ENCODE measurements around the gene CADM1.

The CADM1 gene

GRCh38 chr11:115501502-115501892 lies 2.7 kb downstream of the CADM1 start:
- peaks cover 3% of the 10 kb centered on the region for H3K4me1 ChIP-seq (ENCODE audit: insufficient read depth, insufficient read length)
- peaks cover 4% of the 10 kb centered on the region for H3K36me3 ChIP-seq (ENCODE audit: insufficient read depth, insufficient read length, low read length)
- DNase-seq (ENCODE audit: low read depth, low spot score), result no peak
- no peak overlapping the region for H3K4me3 ChIP-seq (ENCODE audit: insufficient read length, low read depth)
- peaks cover 30% of the 10 kb centered on the region for H3K27me3 ChIP-seq (ENCODE audit: insufficient read depth, insufficient read length)
- TF ChIP-seq YY1 (IDR thresholded peaks at IDR 0.05; ENCODE audit: insufficient read depth, insufficient read length) (no peak), SUZ12 (IDR thresholded peaks at IDR 0.05; ENCODE audit: extremely low read depth, insufficient read depth, insufficient read length) (no peak), ZNF274 (IDR thresholded peaks at IDR 0.05; ENCODE audit: low read depth, low read length) (no peak)
- H3K9ac ChIP-seq (ENCODE audit: insufficient read length, low read depth), result no peak overlapping the region
- H3K9me3 ChIP-seq (ENCODE audit: insufficient read depth, low read length), result no peaks in the 10 kb centered on the region

DNA sequence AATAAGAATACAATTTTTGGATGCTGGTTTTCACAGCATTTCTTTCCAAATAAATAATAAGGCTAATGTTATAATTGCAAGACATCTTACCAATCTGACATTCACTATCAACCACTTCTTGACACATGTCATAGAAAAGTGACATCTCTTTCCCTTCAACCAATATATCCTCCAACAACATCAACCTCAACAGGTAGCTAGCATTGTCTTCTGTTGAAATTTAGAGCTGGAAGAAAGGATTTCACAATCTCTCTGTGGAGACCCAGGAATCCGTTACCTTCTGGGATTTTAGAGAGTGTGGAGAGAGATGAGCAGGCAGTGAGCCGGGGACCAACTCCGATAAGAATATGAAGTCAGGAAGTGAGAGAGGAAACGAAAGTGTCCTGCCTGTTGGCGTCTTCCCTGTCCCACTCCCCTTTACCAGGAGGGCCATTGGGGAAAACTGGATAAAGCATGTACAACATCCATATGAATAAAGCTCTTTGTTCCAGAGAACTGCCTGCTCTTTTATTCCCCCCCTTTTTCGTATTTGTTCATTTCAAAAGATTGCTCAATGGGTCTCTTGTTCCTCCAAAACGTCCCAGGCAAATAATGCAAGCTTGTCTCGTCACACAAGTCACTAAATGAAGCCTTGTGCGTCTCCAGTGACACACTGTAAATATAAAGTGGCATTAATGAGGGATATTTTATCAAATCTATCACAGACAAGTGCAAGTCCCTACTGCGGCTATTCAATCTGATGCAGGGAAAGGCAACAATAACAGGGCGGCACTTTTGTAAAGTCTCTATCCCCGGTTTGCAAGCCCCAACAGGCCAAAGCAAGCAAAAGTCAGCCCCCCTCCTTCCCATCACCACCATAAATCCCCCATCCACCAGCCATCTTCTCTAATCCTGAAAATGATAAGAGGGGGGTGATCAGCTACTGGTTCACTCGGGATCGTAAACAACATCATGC lies 3.4 kb downstream of the CADM1 start:
- no peak for DNase-seq (ENCODE audit: low read depth, low spot score)
- peaks cover 24% of the 10 kb centered on the region for H3K27me3 ChIP-seq (ENCODE audit: insufficient read depth, insufficient read length)
- no peak overlapping the region for H3K9ac ChIP-seq (ENCODE audit: insufficient read length, low read depth)
- H3K36me3 ChIP-seq (ENCODE audit: insufficient read depth, insufficient read length, low read length), result peaks cover 4% of the 10 kb centered on the region
- peaks cover 3% of the 10 kb centered on the region for H3K4me1 ChIP-seq (ENCODE audit: insufficient read depth, insufficient read length)
- no peaks in the 10 kb centered on the region for H3K9me3 ChIP-seq (ENCODE audit: insufficient read depth, low read length)
- no peak overlapping the region for H3K4me3 ChIP-seq (ENCODE audit: insufficient read length, low read depth)
- TF ChIP-seq ZNF274 (IDR thresholded peaks at IDR 0.05; ENCODE audit: low read depth, low read length) (no peak), YY1 (IDR thresholded peaks at IDR 0.05; ENCODE audit: insufficient read depth, insufficient read length) (no peak), SUZ12 (IDR thresholded peaks at IDR 0.05; ENCODE audit: extremely low read depth, insufficient read depth, insufficient read length) (no peak)

GRCh38 chr11:115499891-115500290 lies 4.3 kb downstream of the CADM1 start:
- peaks cover 3% of the 10 kb centered on the region for H3K4me1 ChIP-seq (ENCODE audit: insufficient read depth, insufficient read length)
- H3K27me3 ChIP-seq (ENCODE audit: insufficient read depth, insufficient read length), result peaks cover 21% of the 10 kb centered on the region
- H3K9ac ChIP-seq (ENCODE audit: insufficient read length, low read depth), result no peak overlapping the region
- TF ChIP-seq SUZ12 (IDR thresholded peaks at IDR 0.05; ENCODE audit: extremely low read depth, insufficient read depth, insufficient read length), result no peak
- TF ChIP-seq ZNF274 (IDR thresholded peaks at IDR 0.05; ENCODE audit: low read depth, low read length), result no peak
- TF ChIP-seq YY1 (IDR thresholded peaks at IDR 0.05; ENCODE audit: insufficient read depth, insufficient read length), result no peak
- H3K36me3 ChIP-seq (ENCODE audit: insufficient read depth, insufficient read length, low read length), result peaks cover 4% of the 10 kb centered on the region
- no peak overlapping the region for H3K4me3 ChIP-seq (ENCODE audit: insufficient read length, low read depth)
- no peak for DNase-seq (ENCODE audit: low read depth, low spot score)
- H3K9me3 ChIP-seq (ENCODE audit: insufficient read depth, low read length), result no peaks in the 10 kb centered on the region

DNA sequence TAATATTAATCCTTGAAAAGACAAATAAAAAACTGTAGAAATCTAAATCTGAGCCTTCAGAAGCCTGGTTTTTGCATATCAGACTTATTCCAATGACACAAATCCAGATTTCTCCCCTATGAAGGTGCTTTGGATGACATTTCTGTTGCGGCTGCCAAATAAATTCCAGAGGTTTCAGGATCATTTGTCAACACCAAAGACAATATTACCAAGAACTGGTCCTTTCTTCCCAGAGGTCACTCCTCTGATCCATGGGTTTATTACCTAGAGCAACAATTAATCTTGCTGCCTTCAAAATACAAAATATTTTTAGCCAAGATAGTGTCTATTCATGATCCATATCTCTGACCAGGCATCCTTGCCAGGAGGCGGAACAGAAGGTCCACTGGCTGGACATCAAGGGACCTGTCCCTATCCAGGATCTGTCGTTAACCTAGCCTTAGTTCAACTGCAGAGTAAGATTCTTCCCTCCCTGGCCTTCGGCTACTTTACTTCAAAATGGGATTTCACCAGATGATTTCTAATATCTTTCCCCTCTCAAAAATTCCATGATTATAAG lies 4.9 kb downstream of the CADM1 start:
- TF ChIP-seq SUZ12 (IDR thresholded peaks at IDR 0.05; ENCODE audit: extremely low read depth, insufficient read depth, insufficient read length), result no peak
- no peak for TF ChIP-seq ZNF274 (IDR thresholded peaks at IDR 0.05; ENCODE audit: low read depth, low read length)
- TF ChIP-seq YY1 (IDR thresholded peaks at IDR 0.05; ENCODE audit: insufficient read depth, insufficient read length), result no peak
- Histone ChIP-seq H3K36me3 (ENCODE audit: insufficient read depth, insufficient read length, low read length) (peaks cover 4% of the 10 kb centered on the region), H3K4me1 (ENCODE audit: insufficient read depth, insufficient read length) (peaks cover 3% of the 10 kb centered on the region), H3K27me3 (ENCODE audit: insufficient read depth, insufficient read length) (peaks cover 21% of the 10 kb centered on the region), H3K4me3 (ENCODE audit: insufficient read length, low read depth) (no peak overlapping the region), H3K9ac (ENCODE audit: insufficient read length, low read depth) (no peak overlapping the region), H3K9me3 (ENCODE audit: insufficient read depth, low read length) (no peaks in the 10 kb centered on the region)
- no peak for DNase-seq (ENCODE audit: low read depth, low spot score)

DNA sequence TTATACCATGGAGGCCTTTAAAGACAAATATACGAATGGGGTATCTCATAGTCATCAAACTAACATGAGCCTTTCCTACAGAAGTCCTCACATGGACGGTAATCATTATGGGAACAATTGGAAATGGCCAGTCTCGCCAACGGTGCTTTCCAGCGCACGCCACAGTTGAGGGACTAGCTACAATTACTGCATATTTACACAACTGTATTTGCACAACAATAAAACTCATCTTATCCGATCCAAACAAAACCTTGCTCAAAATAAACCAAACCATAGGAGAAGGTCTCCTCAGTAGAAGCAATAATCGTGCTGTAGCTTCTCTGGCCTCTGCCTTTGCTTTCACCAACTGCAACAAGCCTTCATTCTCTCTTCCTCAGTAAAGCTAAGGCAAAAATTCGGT lies 5.9 kb downstream of the CADM1 start:
- DNase-seq (ENCODE audit: low read depth, low spot score), result no peak

DNA sequence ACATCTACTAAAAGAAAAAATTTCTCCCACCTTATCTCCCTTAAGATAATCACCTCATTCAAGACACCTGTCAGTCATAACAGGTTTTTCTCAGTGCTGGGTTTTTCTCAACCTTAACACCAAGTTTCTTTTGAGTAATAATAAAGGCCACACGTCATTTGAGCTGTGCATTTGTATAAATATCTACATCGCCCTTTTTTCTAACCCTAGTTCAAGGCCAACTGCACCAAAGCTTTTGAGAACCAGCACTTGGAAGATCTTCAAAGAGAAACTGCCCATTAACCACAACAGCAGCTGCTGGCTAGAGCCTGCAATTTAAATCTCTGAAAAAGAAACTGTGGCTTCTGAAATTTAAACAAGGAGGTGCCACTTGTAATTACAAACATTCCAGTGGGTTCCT lies 6.9 kb downstream of the CADM1 start:
- DNase-seq (ENCODE audit: low read depth, low spot score), result no peak
- no peak for TF ChIP-seq SUZ12 (IDR thresholded peaks at IDR 0.05; ENCODE audit: extremely low read depth, insufficient read depth, insufficient read length)
- TF ChIP-seq YY1 (IDR thresholded peaks at IDR 0.05; ENCODE audit: insufficient read depth, insufficient read length), result no peak
- H3K27me3 ChIP-seq (ENCODE audit: insufficient read depth, insufficient read length), result peaks cover 13% of the 10 kb centered on the region
- no peaks in the 10 kb centered on the region for H3K9me3 ChIP-seq (ENCODE audit: insufficient read depth, low read length)
- peaks cover 3% of the 10 kb centered on the region for H3K4me1 ChIP-seq (ENCODE audit: insufficient read depth, insufficient read length)
- no peak overlapping the region for H3K9ac ChIP-seq (ENCODE audit: insufficient read length, low read depth)
- peaks cover 4% of the 10 kb centered on the region for H3K36me3 ChIP-seq (ENCODE audit: insufficient read depth, insufficient read length, low read length)
- no peak overlapping the region for H3K4me3 ChIP-seq (ENCODE audit: insufficient read length, low read depth)

More for the DNA sequence above, 5.9 kb downstream of the CADM1 start:
- H3K36me3 ChIP-seq (ENCODE audit: insufficient read depth, insufficient read length, low read length), result peaks cover 4% of the 10 kb centered on the region
- no peak for TF ChIP-seq ZNF274 (IDR thresholded peaks at IDR 0.05; ENCODE audit: low read depth, low read length)
- TF ChIP-seq SUZ12 (IDR thresholded peaks at IDR 0.05; ENCODE audit: extremely low read depth, insufficient read depth, insufficient read length), result no peak
- TF ChIP-seq YY1 (IDR thresholded peaks at IDR 0.05; ENCODE audit: insufficient read depth, insufficient read length), result no peak
- H3K9ac ChIP-seq (ENCODE audit: insufficient read length, low read depth), result no peak overlapping the region
- no peaks in the 10 kb centered on the region for H3K9me3 ChIP-seq (ENCODE audit: insufficient read depth, low read length)
- peaks cover 21% of the 10 kb centered on the region for H3K27me3 ChIP-seq (ENCODE audit: insufficient read depth, insufficient read length)
- no peak overlapping the region for H3K4me3 ChIP-seq (ENCODE audit: insufficient read length, low read depth)
- peaks cover 3% of the 10 kb centered on the region for H3K4me1 ChIP-seq (ENCODE audit: insufficient read depth, insufficient read length)

DNA sequence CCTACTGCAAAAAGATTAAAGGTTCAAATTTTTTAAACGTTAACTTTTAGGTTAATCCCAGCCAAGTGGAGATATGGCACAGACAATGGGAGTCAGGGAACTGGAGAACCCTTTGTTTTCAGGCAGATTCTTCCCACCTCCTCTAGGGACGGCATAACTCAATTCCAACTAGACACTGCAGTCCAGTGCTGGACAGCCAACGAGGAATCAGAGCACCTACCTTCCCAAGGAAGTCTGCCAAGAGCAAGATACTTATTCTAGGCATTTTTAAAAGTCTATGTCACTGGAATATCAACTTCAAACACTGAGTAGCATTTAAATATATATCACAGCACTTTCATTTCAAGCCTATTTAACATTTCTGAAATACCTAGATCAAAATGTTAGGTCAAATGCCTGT lies 7.3 kb downstream of the CADM1 start:
- H3K27me3 ChIP-seq (ENCODE audit: insufficient read depth, insufficient read length), result peaks cover 10% of the 10 kb centered on the region
- DNase-seq (ENCODE audit: low read depth, low spot score), result no peak
- H3K9ac ChIP-seq (ENCODE audit: insufficient read length, low read depth), result no peak overlapping the region
- TF ChIP-seq ZNF274 (IDR thresholded peaks at IDR 0.05; ENCODE audit: low read depth, low read length), result no peak
- no peak for TF ChIP-seq YY1 (IDR thresholded peaks at IDR 0.05; ENCODE audit: insufficient read depth, insufficient read length)
- no peak for TF ChIP-seq SUZ12 (IDR thresholded peaks at IDR 0.05; ENCODE audit: extremely low read depth, insufficient read depth, insufficient read length)
- H3K4me3 ChIP-seq (ENCODE audit: insufficient read length, low read depth), result no peak overlapping the region
- H3K4me1 ChIP-seq (ENCODE audit: insufficient read depth, insufficient read length), result peaks cover 3% of the 10 kb centered on the region
- H3K9me3 ChIP-seq (ENCODE audit: insufficient read depth, low read length), result no peaks in the 10 kb centered on the region
- peaks cover 4% of the 10 kb centered on the region for H3K36me3 ChIP-seq (ENCODE audit: insufficient read depth, insufficient read length, low read length)

Data from NT2/D1 (cell line).